ENCODE results near the gene HNRNPAB.

DNA sequence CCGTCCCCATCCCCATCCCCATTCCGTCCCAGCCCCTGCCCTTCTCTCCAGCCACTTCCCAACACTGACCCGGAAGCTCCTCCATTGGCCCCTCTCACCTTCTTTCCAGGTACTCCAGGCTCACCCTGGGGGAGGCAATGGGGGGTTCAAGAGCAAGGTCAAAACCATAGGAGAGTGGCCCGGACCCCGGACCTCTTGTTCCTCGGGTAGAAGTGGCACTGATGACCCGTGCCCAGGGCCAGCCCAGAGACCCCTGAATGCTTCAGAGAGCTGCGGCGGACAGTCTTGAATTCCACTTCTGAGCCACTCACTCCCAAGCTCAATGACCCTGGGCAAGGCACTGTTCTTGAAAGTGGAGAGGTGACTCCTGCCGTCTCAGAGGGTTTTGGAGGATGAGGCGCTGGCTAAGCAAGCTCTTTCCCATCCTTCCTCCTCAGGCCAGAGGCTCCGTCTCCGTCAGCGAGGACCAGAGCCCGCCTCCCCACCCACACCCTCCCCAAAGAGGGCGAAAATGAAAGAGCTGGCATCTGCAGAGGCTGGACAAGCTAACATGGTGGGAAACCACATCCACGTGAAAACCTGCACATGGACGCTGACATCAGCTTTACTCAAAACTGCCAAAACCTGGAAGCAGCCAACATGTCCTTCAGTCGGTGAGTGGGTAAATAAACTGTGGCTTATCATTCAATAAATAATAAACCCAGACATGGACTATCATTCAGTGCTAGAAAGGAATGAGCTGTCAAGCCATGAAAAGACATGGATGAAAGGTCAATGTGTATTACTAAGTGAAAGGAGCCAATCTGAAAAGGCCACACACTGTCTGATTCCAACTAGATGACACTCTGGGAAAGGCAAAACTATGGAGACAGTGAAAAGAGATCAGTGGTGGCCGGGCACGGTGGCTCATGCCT lies 55.5 kb downstream of the HNRNPAB start:
- TF ChIP-seq, protein P1, sequence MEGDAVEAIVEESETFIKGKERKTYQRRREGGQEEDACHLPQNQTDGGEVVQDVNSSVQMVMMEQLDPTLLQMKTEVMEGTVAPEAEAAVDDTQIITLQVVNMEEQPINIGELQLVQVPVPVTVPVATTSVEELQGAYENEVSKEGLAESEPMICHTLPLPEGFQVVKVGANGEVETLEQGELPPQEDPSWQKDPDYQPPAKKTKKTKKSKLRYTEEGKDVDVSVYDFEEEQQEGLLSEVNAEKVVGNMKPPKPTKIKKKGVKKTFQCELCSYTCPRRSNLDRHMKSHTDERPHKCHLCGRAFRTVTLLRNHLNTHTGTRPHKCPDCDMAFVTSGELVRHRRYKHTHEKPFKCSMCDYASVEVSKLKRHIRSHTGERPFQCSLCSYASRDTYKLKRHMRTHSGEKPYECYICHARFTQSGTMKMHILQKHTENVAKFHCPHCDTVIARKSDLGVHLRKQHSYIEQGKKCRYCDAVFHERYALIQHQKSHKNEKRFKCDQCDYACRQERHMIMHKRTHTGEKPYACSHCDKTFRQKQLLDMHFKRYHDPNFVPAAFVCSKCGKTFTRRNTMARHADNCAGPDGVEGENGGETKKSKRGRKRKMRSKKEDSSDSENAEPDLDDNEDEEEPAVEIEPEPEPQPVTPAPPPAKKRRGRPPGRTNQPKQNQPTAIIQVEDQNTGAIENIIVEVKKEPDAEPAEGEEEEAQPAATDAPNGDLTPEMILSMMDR (IDR thresholded peaks at IDR 0.05): no peak
- TF ChIP-seq POLR2A (IDR thresholded peaks at IDR 0.05): no peak

All from testis (tissue), 2 donors.